Eye (tissue), 1 donor: ENCODE results near the gene POU2F3.

Experiments
- DNase-seq: peaks from one replicate; pipeline ENCODE4 v3.0.0-alpha.2; 2015

The POU2F3 gene

GRCh38 chr11:120210626-120211521, 29.1 kb upstream of the POU2F3 start, which contains the start of gene OAF:
Gene OAF (plus strand): TSS chr11:120211032. CDS start chr11:120211280, 248 bp downstream.
- DNase-seq = peak; percentile 93

- peak; percentile 66 for DNase-seq
These were observed 28.2 kb upstream of the POU2F3 start for GRCh38 chr11:120211522-120212258.

DNA sequence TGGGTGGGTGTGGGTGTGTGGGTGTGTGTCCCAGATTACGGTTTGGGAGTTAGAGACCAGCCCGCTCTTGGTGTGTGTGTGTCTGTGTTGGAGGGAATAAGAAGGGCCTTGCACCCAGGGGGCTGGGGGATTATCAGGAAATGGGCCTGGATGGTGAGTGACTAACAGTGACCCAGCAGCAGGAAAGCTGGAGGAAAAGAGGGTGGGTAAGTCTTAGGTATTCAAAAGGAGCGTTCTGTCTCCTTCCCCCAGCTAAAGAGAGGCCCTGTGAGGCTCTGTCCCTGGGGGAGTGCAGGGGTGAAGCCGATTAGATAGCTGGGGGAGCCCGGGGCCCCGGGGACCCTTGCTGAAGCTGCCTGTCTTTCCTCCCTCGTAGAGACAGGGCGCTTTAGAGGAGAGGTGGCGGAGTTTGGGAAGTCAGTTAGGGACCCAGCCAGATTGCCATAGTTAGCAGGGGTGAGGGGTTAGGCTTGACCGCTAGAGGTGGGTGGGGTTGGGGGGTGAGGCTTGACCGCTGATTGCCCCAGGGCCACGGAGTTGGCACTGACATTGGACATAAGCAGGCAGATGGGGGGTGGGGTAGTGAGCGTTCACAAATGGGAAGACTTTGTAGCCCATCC, 27.6 kb upstream of the POU2F3 start:
- DNase-seq = no peak

DNA sequence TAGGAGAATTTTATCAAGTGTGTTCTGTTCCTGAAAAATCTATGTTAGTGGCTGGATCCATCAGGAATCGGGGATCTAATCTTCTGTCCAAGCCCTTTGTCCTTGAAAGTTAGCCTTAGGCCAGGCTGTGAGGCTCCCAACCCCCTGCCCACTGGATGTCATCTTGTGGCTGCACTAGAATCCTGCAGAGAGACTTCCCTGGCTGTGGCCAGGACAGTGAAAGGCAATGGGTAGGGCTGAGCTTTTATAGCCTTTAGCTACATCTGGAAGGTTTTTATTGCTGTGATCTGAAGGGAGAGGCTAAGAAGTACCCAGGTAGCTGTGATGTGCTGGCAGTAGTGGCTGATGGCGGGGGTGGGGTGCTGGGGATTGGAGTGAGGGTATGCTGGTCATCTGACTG, 27.0 kb upstream of the POU2F3 start:
- DNase-seq = peak; percentile 36

- no peak for DNase-seq
These were observed 25.4 kb upstream of the POU2F3 start for GRCh38 chr11:120214581-120214980.

DNA sequence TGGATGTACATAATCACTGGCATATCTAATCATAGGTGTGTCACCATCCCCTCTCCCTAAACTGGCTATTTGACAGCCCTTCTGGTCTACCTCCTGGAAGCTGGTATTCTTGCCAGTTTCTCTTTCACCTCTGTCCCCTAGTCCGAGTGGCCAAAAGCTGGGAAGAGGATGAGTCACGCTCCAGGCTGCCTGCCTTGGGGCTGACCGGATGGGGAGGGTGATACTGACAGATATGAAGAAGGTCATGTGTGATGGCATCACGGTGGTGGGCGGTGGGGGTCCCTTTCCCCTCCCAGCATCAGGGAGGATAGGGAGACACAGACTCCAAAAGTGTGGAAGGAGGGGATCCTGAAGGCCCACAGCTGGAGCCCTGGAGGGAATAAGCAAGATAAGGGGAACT, 24.3 kb upstream of the POU2F3 start:
- no peak for DNase-seq

- DNase-seq = no peak
These were observed 23.4 kb upstream of the POU2F3 start for GRCh38 chr11:120216426-120217102.

GRCh38 chr11:120217526-120217925, 22.4 kb upstream of the POU2F3 start:
- no peak for DNase-seq

DNA sequence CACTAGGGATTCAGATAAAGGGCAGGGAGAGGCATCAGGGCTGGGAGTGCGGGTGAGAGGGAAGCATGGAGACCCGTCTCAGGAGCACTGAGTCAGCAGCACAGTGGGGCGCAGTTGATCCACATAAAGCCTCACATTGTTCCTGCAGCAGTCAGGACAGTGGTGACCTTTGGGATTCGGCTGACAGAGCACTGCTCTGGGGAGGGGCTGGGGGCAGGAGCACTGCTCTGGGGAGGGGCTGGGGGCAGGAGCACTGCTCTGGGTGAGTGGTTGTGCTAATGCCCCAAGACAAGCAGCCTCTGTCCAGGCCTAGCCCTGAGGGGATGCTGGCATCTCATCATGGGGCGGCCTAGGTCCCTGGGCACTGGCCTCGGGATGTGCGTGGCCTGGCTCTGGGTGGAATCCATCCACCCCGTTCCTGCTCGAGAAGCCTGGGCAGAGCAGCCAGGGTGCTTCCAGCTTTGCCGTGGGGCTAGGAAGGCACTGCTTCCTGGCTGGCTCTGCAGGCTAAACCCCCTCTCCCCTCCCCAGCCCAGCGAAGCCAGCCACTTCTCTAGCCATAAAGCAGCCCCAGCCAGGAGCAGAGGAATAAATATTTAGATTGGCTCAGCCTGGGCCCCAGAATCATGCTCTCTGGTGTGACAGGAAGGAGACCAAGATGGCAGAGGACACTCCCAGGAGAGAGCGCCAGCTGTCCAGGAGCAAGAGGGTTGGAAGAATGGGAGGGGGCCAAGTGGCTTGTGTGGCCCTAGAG, 21.8 kb upstream of the POU2F3 start:
- DNase-seq = peak; percentile 47

DNA sequence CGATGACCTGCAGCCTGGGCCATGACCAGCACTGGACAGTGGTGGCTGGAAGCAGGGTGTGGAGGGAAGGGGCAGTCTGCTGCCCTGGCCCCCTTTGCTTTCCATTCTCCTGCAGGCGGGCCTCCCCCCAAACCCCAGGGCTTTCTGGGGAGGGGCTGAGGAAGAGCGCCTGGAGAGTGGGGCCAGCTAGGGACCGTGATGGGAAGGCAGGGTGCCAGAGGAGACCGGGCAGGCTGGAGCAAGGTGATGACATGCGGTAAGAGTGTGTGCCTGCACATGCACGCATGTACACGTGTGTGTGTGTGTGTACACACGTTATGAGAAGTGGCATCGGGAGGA, 21.3 kb upstream of the POU2F3 start:
- no peak for DNase-seq

DNA sequence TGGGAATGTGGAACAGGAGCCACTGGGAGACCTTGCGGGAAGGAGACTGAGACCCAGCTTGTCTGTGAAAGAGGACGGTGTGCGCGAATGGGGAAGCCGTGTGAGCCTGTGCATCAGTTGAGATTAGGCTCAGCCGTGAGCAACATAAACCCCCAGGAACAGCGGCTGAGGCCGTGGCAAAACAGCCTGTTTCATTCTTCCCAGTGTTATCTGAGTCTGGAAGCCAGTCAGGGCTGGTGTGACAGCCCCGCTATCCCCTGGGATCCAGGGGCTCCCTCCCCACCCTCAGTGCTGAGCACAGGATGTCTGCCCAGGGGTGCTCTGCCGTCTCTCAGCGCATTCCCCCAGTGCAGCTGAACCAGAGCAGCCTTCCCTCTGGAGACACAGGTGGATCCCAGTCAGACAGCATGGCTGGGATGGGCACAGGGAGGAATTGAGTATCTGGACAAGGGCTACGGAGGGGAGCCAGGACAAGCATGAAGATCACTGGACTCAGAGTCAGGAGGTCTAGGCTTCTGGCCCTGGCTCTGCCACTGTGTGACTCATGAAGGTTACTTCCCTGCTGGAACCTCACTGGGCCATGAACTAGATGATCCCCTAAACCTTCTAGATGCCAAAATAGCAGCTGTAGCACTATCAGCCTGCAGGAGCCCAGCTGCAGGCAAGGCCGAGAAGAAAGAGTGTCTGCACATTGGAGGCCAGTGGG, 20.6 kb upstream of the POU2F3 start:
- DNase-seq = no peak

DNA sequence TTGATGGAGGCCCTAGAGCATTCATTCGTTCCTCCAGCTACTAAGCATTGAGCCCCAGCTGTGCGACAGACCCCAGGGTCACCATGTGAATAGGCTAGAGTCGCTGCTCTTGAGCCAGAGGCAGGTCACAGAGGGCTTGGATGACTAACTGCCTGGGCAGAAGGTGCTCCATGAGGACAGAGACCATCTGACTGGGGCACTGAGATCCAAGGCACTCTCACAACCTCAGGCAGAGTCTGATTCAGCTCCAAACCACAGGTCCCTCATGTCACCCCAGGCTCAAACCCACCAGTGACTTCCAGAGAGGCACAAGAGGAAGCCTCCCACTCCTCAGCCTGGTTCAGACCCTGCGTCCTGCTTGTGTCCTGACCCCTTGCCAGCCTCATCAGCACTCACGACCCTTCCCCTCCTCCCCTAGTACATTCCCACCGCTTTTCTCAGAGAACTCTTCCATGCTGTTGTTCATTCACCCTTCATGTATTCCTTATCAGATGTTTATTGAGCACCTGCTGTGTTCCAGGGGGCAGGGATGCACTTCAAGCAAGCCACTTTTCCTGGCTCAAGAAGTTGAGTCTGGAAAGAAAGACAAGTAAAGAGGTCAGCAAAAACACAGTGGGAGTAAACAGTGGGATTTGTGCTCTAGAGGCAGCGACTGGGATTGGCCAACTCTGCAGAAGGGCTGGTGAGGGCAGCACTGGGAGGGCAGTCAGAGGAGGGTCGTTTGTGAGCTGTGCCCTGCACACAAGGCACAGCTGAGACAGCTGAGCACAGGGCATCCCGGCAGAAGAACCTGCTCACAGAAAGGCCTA, 19.8 kb upstream of the POU2F3 start:
- DNase-seq = no peak

DNA sequence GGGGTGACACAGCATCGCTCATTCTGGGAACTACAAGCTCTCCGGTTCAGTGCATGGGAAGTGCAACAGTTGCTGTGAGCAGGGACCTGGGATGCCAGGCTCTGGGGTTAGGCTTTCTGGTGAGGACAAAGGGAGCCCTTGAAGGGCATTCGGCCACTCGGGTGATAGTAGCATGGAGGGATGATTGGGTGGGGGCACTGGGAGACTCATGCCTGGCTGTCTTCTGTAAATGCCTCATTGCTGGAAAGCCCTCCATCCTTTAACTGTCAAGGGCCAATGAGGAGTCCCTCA, 19.2 kb upstream of the POU2F3 start:
- DNase-seq = no peak

GRCh38 chr11:120221115-120221752, 18.7 kb upstream of the POU2F3 start:
- no peak for DNase-seq

DNA sequence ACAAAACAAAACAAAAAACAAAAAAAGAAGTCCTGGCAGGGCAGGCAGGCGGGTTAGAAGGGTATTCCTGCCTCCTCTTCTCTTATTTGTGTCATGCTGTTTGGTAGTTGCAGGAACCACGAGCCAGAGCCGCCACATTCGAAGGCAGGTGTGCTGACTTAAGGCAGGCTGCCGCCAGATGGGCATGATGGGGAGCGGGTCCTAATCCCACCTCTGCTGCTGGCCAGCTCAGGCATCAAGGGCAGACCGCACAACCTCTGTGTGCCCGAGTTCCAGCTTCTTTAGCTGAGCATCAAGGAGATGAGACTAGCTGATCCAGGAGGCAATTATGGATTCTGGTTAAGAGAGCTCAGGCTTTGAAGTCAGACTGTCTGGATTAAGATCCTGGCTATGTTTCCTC, 17.0 kb upstream of the POU2F3 start:
- no peak for DNase-seq

GRCh38 chr11:120223793-120224192, 16.1 kb upstream of the POU2F3 start:
- DNase-seq = no peak

- DNase-seq = no peak
These were observed 15.6 kb upstream of the POU2F3 start for GRCh38 chr11:120224361-120224760.

- DNase-seq = peak; percentile 57
These were observed 14.7 kb upstream of the POU2F3 start for GRCh38 chr11:120224972-120225909.

DNA sequence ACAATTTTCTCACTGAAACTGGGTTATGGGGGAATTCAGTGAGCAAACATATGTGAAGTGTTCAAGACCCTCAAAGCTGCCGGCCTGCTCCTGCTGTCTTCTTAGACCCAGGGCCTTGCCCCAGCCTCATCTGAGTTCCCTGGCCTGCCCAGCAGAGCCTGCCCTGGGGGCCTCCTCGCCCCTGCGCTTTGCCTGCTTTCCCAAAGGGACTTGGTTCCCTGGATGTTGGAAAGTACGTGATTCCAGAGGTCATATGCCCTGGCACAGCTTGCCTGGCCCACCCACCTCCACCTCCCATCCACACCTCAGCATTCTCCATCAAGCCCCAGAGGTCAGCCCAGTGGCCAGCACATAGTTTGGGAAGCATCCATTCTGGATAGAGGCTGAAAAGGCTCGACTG, 13.7 kb upstream of the POU2F3 start:
- no peak for DNase-seq
